HCT116 (cell line): ENCODE measurements around the gene ALPL. TPM values are rescaled to one million over a fixed set of nuclear protein-coding genes. Genes with fewer than 3 reads are reported as not detected.

Source experiments
- ATAC-seq: fragments of 200-7000 bp; cut with Tn5 transposase; 2 replicates; pipeline ENCODE4 v1.9.1; 2020; ENCODE audit warnings: mild to moderate bottlenecking, moderate library complexity
- BruUV-seq: library from RNA; stranded (reverse); fragments of 400-500 nt; replicated peaks from 2 replicates; lab custom pipeline; 2021; lab: Mats Ljungman, UMichigan
- CTCF ChIA-PET: fragments of 300-600 bp; sonication (Branson Sonifier 250); formaldehyde crosslinking; loops from one replicate; lab custom pipeline; 2021; ENCODE audit warnings: antibody characterized with exemption; lab: Charles Lee
- POLR2A ChIA-PET: fragments of 300-600, 350-600 bp; sonication (Branson Sonifier 250); formaldehyde crosslinking; loops from one replicate; lab custom pipeline; 2021; ENCODE audit warnings: antibody characterized with exemption; lab: Charles Lee
- RAD21 ChIA-PET, 2 experiments: fragments of 300-600 bp; sonication (Branson Sonifier 250); formaldehyde crosslinking; loops; one replicate each; lab custom pipeline; 2023; ENCODE audit warnings: low total read pairs in 2 of 2; ENCODE audit not compliant: uncharacterized antibody in 2 of 2, unreplicated experiment in 2 of 2, low non-redundant PET in 1 of 2; lab: Charles Lee
- DNase-seq: peaks from one replicate; pipeline ENCODE4 v3.0.0-alpha.2; 2010; ENCODE audit warnings: low read depth, low spot score
- H2AFZ ChIP-seq: fragments of 200-600 bp; shearing (Covaris generic), sonication (generic); 2 replicates; pipeline ENCODE4 v1.6.1; 2017; ENCODE audit warnings: low read depth, mixed run types, mixed read lengths, antibody characterized with exemption, low read length; ENCODE audit not compliant: poor library complexity, severe bottlenecking
- H3K27ac ChIP-seq: 2 replicates; pipeline ENCODE4 v1.5.1; 2012; ENCODE audit warnings: low read depth, low read length
- H3K27me3 ChIP-seq: fragments of 200-600 bp; sonication (generic); 2 replicates; pipeline ENCODE4 v1.6.1; 2016; ENCODE audit warnings: mixed run types, low read length, mixed read lengths; ENCODE audit not compliant: insufficient read depth
- H3K36me3 ChIP-seq, 2 experiments: fragments of 200-500 bp in 1 of 2; fragments of 200-600 bp in 1 of 2; sonication (Bioruptor generic) in 1 of 2; sonication (generic) in 1 of 2; 2 replicates each; pipeline versions ENCODE4 v1.5.1 to v1.6.1; 2014 to 2016; ENCODE audit warnings: low read length in 2 of 2, inconsistent platforms in 1 of 2, mixed read lengths in 1 of 2, mixed run types in 1 of 2; ENCODE audit not compliant: insufficient read depth in 2 of 2, control insufficient read depth in 1 of 2
- H3K4me1 ChIP-seq, 2 experiments: fragments of 200-600 bp in 1 of 2; sonication (generic) in 1 of 2; 2 replicates each; pipeline versions ENCODE4 v1.5.1 to v1.6.1; 2012 to 2017; ENCODE audit warnings: low read length in 2 of 2, inconsistent platforms in 1 of 2, mild to moderate bottlenecking in 1 of 2, mixed read lengths in 1 of 2, mixed run types in 1 of 2, moderate library complexity in 1 of 2; ENCODE audit not compliant: insufficient read depth in 2 of 2, control insufficient read depth in 1 of 2
- H3K4me2 ChIP-seq: fragments of 200-600 bp; sonication (generic); 2 replicates; pipeline ENCODE4 v1.6.1; 2017; ENCODE audit warnings: mixed run types, low read length, mixed read lengths
- H3K4me3 ChIP-seq, 2 experiments: fragments of 200-600 bp in 1 of 2; sonication (generic) in 1 of 2; replicated peaks in 1 of 2; 2 replicates each; pipeline ENCODE4 v1.5.1; 2011 to 2016; ENCODE audit warnings: low read length in 2 of 2, control low read depth in 1 of 2, low read depth in 1 of 2, mild to moderate bottlenecking in 1 of 2, mixed read lengths in 1 of 2, mixed run types in 1 of 2
- H3K79me2 ChIP-seq: fragments of 200-600 bp; sonication (generic); 2 replicates; pipeline ENCODE4 v1.6.1; 2017; ENCODE audit warnings: mild to moderate bottlenecking, mixed run types, low read length, moderate library complexity, mixed read lengths; ENCODE audit not compliant: insufficient read depth
- H3K9ac ChIP-seq: fragments of 200-600 bp; sonication (generic); 2 replicates; pipeline ENCODE4 v1.6.1; 2016; ENCODE audit warnings: low read length, mixed read lengths
- H3K9me2 ChIP-seq: fragments of 200-600 bp; sonication (generic), shearing (Covaris generic); 2 replicates; pipeline ENCODE4 v1.6.1; 2017; ENCODE audit warnings: mixed run types, mild to moderate bottlenecking, moderate library complexity; ENCODE audit not compliant: insufficient read depth
- H3K9me3 ChIP-seq, 2 experiments: fragments of 200-500 bp in 1 of 2; fragments of 200-600 bp in 1 of 2; sonication (Bioruptor generic) in 1 of 2; sonication (generic) in 1 of 2; 2 replicates each; pipeline ENCODE4 v1.6.1; 2014 to 2017; ENCODE audit warnings: low read length in 2 of 2, mixed read lengths in 2 of 2, inconsistent platforms in 1 of 2, low read depth in 1 of 2, mild to moderate bottlenecking in 1 of 2, mixed run types in 1 of 2, moderate library complexity in 1 of 2; ENCODE audit not compliant: control insufficient read depth in 1 of 2, insufficient read depth in 1 of 2
- H4K20me1 ChIP-seq: fragments of 200-600 bp; sonication (generic), shearing (Covaris generic); 2 replicates; pipeline ENCODE4 v1.6.1; 2017; ENCODE audit warnings: mixed run types, mild to moderate bottlenecking, moderate library complexity; ENCODE audit not compliant: insufficient read depth
- ATF3 ChIP-seq: IDR thresholded peaks from 2 replicates; pipeline ENCODE4 v1.6.1; 2012
- CBX3 ChIP-seq: IDR thresholded peaks from 2 replicates; pipeline ENCODE4 v1.6.1; 2012; ENCODE audit warnings: low read depth
- EGR1 ChIP-seq: IDR thresholded peaks from 2 replicates; pipeline ENCODE4 v1.6.1; 2012; ENCODE audit warnings: low read depth
- FOSL1 ChIP-seq: IDR thresholded peaks from 2 replicates; pipeline ENCODE4 v1.6.1; 2012; ENCODE audit warnings: low read depth
- POLR2A ChIP-seq: IDR thresholded peaks from 2 replicates; pipeline ENCODE4 v1.7.0; 2011; ENCODE audit warnings: borderline replicate concordance; ENCODE audit not compliant: insufficient read depth, insufficient read length; ENCODE audit errors: extremely low read depth
- POLR2AphosphoS5 ChIP-seq: IDR thresholded peaks from 2 replicates; pipeline ENCODE4 v1.6.1; 2011; ENCODE audit warnings: mild to moderate bottlenecking, low read depth, low read length, moderate library complexity
- REST ChIP-seq: IDR thresholded peaks from 2 replicates; pipeline ENCODE4 v1.6.1; 2012; ENCODE audit warnings: low read depth
- TCF7L2 ChIP-seq: IDR thresholded peaks from 2 replicates; pipeline ENCODE4 v1.7.0; 2011; ENCODE audit warnings: borderline replicate concordance, inconsistent platforms; ENCODE audit not compliant: insufficient read depth, insufficient read length; ENCODE audit errors: extremely low read depth
- YY1 ChIP-seq: IDR thresholded peaks from 2 replicates; pipeline ENCODE4 v1.6.1; 2011; ENCODE audit warnings: low read length, low read depth, moderate library complexity, mild to moderate bottlenecking; ENCODE audit not compliant: insufficient replicate concordance; ENCODE audit errors: extremely low read depth
- ZBTB33 ChIP-seq: IDR thresholded peaks from 2 replicates; pipeline ENCODE4 v1.6.1; 2011; ENCODE audit warnings: mild to moderate bottlenecking, low read length, moderate library complexity; ENCODE audit not compliant: insufficient replicate concordance; ENCODE audit errors: extremely low read depth
- ZFX ChIP-seq: fragments of 450-650 bp; IDR thresholded peaks from 2 replicates; pipeline ENCODE4 v1.6.1; 2017
- intact Hi-C: fragments of 100-400 bp; cut with micrococcal nuclease; formaldehyde crosslinking; loops from 2 replicates; pipeline ENCODE4 v1.10.0; 2022
- total RNA-seq: library from RNA; stranded (reverse); gene quantifications from one replicate; pipeline ENCODE4 v1.2.1, GENCODE V29; 2021; ENCODE audit not compliant: unreplicated experiment

The ALPL gene
- total RNA-seq, 1 experiment from 2014 or later, result 0.61 TPM

- no peaks in the 10 kb centered on the region for H3K27me3 ChIP-seq
- ChIA-PET RAD21 (no interaction called here), CTCF (no interaction called here), POLR2A (no interaction called here)
- H3K79me2 ChIP-seq, result no peaks in the 10 kb centered on the region
- TF ChIP-seq ZBTB33 (no peak), POLR2A (no peak), EGR1 (no peak), CBX3 (no peak), ATF3 (no peak), TCF7L2 (no peak), FOSL1 (no peak), YY1 (no peak), REST (no peak), POLR2AphosphoS5 (no peak), ZFX (no peak)
- no peak overlapping the region for H3K27ac ChIP-seq
- H3K36me3 ChIP-seq, result no peaks in the 10 kb centered on the region
- peaks cover 0 to 6% of the 10 kb centered on the region in 2 experiments; a peak in 1 of 4 replicates for H3K9me3 ChIP-seq
- no peaks in the 10 kb centered on the region for H4K20me1 ChIP-seq
- no peaks in the 10 kb centered on the region for H3K9me2 ChIP-seq
- intact Hi-C loops, result loop anchor here (10.0 kb wide), 1 partner anchor 121 kb away; no protein-coding TSS in a partner anchor
- H3K9ac ChIP-seq, result no peak overlapping the region
- BruUV-seq, result no TSS peak
- H2AFZ ChIP-seq, result no peak overlapping the region
- ATAC-seq (no peak), DNase-seq (no peak)
- no peak overlapping the region for H3K4me3 ChIP-seq
- H3K4me2 ChIP-seq, result no peak overlapping the region
- H3K4me1 ChIP-seq, result peaks cover 0 to 3% of the 10 kb centered on the region in 2 experiments; a peak in 1 of 4 replicates
Measured at GRCh38 chr1:21496063-21496462, 13.2 kb upstream of the ALPL start.
